AG09319 (cell line): ENCODE data around the gene TMEM87B.

Experiments
- DNase-seq: peaks from one replicate; pipeline ENCODE4 v3.0.0-alpha.2; 2010; ENCODE audit warnings: low read depth; ENCODE audit errors: extremely low read depth
- CTCF ChIP-seq: IDR thresholded peaks from 2 replicates; pipeline ENCODE4 v1.5.1; 2011; ENCODE audit warnings: low read depth, mild to moderate bottlenecking, inconsistent platforms, low read length, moderate library complexity

The TMEM87B gene

GRCh38 chr2:112149866-112150435, 94.9 kb downstream of the TMEM87B start:
- DNase-seq = no peak
- no peak for TF ChIP-seq CTCF

- peak; percentile 71 for DNase-seq
- no peak for TF ChIP-seq CTCF
Observed at GRCh38 chr2:112150447-112150846, 95.4 kb downstream of the TMEM87B start.

- TF ChIP-seq CTCF = no peak
- no peak for DNase-seq
Observed at GRCh38 chr2:112150851-112151250, 95.8 kb downstream of the TMEM87B start.

- no peak for DNase-seq
- no peak for TF ChIP-seq CTCF
Observed at GRCh38 chr2:112151271-112151670, 96.2 kb downstream of the TMEM87B start.

- DNase-seq = no peak
- TF ChIP-seq CTCF = no peak
Observed at GRCh38 chr2:112151701-112152440, 96.8 kb downstream of the TMEM87B start.

- no peak for TF ChIP-seq CTCF
- DNase-seq = no peak
Observed at GRCh38 chr2:112152476-112153178, 97.6 kb downstream of the TMEM87B start.

- peak; percentile 30 for DNase-seq
- no peak for TF ChIP-seq CTCF
Observed at GRCh38 chr2:112153179-112153490, 98.1 kb downstream of the TMEM87B start.
